ENCODE data around the gene HRCT1.

- TF ChIP-seq CTCF (conservative IDR thresholded peaks at IDR 0.05; ENCODE audit: low read depth, low read length): no peak
- no peak for TF ChIP-seq EZH2phosphoT487 (IDR thresholded peaks at IDR 0.05; ENCODE audit: borderline replicate concordance, low read length)
Measured at GRCh38 chr9:35909687-35910612, 3.9 kb downstream of the HRCT1 start.
